Stimulated activated CD8-positive, alpha-beta memory T cell treated with anti-CD3 and anti-CD28 coated beads, Interleukin-4, amount 100 ng/mL, for 24 hours (primary cell): Measurements from ENCODE around the gene TPRN.

ENCODE experiments used
- DNase-seq: peaks from one replicate; pipeline ENCODE4 v3.0.0-alpha.2; 2020; ENCODE audit warnings: low read depth

Gene TPRN

DNA sequence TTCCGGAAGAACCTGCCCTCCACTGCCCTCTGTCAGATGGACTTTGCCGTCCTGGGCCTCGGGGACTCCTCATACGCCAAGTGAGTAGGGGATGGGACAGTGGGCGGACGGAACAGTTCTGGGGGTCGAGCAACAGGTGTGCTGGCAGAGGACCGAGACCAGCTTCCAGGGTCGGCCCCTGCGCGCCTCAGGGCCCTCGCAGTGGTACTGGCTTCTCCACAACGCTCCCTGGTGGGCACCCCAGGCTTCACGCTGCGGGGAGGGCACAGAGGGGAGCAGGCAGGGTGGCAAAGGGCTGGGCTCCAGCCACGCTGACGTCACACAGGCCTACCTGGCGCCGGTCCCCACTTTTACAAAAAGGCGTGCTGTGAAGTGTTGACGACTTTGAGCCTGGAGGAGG, 12.0 kb upstream of the TPRN start:
- no peak for DNase-seq

DNA sequence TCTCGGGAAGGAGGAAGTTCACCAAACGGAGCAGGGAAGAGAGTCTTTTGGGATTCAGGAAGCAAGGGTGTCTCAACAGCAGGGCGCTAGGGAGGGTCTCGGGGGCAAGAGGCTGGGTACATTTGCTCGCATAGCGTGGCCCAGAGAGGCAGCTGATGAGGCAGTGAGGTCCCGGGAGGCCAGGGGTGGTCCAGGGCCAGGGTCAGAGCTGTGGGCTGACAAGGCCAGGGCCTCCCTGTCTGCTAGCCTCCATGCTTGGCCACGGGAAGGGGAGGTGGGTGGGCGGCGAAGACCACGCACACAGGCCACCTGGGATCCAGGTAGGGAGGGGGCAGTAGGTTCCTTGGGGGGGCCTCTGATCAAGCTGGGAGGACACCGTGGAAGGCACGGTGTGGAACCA, 11.0 kb upstream of the TPRN start:
- DNase-seq: no peak

DNA sequence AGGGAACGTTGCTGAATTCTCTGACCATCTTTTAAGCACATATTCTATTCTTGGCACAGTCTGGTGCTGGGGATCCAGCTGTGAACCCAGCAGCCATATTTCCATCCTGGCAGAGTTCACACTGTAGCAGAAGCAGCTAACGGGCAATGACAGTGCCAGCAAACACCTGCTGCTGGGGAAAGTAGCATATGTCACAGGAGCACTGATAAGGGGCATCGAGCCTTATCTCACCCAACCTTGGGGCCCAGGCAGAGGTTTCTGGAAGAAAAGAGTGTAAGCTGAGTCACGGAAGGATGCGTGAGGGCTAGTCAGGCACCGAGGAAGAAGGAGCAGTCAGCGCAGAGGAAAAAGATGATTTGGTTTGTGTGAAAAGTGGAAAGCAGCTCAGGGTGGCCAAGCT, 6.1 kb upstream of the TPRN start:
- no peak for DNase-seq

DNA sequence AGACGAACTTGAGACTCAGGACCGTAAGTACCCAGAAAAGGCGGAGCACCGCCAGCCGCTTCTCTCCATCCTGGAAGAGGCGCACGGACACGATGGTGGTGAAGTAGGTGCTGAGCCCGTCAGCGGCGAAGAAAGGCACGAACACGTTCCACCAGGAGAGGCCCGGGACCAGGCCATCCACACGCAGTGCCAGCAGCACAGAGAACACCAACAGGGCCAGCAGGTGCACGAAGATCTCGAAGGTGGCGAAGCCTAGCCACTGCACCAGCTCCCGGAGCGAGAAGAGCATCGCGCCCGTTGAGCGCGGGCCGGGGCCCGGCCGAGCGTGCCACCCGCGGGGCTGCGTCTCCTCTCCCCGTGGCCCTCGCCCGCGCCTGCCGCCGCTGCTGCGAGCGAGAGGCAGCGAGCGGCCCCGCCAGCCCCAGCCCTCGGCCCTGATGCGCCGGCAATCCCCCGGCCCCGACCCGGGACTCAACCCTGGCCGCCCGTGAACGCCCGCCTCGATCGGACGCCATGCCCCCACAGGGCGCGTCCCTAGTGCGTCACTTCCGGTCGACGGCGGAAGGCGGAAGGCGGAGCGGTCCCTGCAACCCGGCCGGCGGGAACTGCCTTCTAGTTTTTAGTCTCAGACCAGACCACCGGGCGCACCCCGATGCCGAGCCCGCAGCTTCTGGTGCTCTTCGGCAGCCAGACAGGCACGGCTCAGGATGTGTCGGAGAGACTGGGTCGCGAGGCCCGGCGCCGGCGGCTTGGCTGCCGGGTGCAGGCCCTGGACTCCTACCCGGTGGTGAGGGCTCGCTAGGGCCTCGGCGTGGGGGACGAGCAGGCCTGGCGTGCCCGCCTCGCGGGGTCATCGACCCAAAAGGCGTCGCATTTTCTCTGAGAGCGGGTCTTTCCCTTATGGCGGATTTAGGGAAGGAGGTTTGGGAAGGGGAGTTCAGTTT, 4.9 kb upstream of the TPRN start, which contains the start of the genes NDOR1 and TMEM203:
TSS of gene NDOR1 (plus strand) at position 575 of the 944 bp plus-strand sequence. CDS start at position 653, 78 bp downstream.
TSS of gene TMEM203 (minus strand) at position 523 of the 944 bp plus-strand sequence. CDS start at position 289, 234 bp downstream.
- peak; percentile 92 for DNase-seq

DNA sequence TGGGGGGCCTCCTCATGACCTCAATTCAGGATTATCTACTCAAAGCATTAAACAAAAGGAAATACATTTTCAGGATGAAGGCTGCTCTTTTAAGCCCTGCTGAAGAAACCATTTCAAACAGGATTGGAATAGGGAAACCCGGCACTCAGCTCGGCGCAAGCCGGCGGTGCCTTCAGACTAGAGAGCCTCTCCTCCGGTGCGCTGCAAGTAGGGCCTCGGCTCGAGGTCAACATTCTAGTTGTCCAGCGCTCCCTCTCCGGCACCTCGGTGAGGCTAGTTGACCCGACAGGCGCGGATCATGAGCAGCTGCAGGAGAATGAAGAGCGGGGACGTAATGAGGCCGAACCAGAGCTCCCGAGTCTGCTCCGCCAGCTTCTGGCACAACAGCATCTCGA, 4.2 kb upstream of the TPRN start:
- no peak for DNase-seq

DNA sequence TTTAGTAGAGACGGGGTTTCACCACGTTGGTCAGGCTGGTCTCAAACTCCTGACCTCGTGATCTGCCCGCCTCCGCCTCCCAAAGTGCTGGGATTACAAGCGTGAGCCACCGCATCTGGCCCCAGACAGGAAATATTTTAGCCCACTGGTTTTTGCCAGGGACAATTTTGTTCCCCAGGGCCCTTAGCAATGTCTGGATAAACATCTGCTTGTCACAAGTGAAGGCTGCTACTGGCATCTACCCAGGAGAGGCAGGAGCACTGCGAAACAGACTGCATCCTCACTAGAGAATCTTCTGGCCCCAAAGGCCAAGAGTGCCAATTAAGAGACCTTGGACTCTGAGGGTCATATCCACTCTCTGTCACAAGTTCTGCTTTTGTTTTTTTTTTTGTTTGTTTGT, 2.4 kb upstream of the TPRN start:
- no peak for DNase-seq

DNA sequence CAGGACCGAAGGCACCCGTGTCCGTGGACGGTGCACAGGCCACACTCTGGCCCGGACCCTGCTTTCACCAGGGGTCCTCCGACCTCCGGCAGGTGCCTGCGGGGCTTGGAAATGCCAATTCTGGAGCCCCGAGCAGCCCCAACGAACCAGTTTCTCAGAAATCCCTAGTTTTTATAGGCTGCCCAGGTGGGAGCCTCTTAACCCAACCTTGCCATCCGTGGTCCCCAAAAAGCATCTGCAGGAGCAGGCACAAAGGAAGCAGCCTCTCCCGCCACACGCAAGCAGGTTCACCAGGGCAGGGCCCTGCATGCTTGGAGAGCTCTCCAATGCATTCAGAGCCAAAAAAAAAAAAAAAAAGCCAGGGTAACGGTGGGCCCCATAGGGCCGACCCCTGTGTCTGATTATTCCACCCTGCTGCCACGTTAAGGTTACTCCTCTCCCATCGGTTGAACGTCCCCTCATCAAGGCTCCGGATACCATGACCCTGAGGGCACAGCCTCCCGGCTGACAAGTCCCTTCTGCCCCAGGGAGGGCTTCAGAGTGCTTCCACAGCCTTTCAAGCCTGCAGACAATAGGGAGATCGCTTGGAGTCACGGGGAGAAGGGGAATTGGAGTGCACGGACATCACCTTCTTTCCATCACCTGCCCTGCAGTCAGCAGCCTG, 796 bp upstream of the TPRN start:
- no peak for DNase-seq

DNA sequence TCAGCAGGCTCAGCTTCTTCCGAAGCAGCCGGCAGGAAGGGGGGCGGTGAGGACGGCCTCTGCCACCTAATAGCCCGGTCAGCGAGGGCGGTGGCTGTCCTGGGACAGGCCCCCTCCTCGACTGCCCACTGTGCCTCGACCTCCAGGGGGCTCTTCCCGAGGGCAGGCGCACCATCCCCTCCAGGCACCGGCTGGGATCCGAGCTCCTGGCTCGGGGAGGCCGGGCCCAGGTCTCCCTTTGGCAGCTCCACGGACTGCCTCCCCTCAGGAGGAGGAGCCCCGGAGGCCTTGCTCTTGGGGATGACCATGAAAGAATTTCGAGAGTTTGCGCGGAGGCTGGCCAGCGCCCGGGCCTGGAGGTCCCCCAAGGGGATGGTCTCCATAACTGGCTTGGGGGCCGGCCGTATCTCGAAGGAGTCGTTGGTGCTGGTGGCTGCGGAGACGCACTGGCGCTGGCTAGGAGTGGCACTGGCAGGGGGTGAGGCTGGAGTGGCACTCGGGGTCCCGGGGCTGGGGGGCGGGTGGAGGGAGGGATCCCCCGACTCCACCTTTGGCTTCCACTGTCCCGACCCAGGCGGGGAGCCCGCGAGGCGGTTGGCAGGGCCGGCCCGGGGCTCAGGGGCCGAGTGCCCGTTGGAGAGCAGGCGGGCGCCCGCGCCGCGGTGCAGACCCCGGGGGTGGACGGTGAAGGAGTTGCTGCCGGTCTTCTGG, 975 bp downstream of the TPRN start:
- DNase-seq: no peak

DNA sequence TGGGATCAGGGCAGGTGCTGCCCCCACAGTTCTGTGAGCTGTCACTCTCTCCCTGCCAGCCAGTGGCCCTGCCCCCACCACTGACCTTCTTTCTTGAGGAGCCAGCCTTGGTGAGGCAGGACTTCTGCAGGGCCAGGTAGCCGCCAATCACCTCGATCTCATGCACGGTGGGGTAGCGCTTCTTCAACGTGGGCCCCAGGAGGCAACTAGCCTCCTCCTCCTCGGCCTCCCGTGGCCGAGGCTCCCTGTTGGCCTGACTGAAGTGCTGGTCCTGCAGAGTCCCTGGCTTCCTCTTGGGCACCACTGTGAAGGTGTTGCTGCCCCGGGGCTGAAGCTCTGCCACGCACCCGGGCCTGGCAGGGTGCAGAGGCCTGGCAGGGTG, 1.6 kb downstream of the TPRN start:
- no peak for DNase-seq

DNA sequence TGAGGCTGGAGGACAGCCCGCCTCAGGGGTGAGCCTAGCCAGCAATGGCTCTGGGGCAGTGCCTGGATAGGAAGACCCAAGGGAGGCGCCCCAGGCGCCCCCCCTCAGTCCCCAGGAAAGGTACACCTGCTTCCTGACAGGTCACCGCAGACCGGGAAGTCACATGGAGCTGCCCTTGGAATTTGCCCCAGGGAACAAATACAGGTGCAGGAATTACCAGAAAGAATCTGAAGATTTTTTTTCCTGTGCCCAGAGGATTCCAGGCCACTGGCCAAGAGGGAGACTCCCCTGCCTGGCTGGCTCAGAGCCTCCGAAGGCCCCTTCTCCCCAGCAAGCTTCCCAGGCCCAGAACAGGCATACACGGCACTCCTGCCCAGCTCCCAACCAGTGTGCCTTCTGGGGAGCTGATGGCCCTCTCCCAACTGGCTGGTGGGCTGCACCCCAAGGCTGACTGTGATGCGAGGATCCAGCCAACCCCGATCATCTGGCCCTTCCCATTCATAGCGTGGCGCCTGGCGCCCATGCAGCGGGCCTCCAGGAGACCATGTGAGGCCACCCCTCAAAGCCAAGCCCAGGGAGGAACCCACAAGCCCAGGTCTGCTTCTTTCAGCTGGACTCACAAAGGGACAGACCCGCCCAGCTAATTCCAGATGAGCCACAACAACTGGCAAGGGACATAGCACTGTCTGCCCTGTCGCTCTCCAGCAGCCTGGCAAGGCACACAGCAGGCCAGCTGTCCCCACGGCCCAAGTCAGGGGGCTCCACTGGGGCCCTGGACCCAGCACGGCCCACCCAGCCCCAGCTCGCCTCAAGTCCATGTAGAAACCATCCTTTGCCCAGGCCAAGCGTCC, 2.3 kb downstream of the TPRN start:
- DNase-seq: no peak

DNA sequence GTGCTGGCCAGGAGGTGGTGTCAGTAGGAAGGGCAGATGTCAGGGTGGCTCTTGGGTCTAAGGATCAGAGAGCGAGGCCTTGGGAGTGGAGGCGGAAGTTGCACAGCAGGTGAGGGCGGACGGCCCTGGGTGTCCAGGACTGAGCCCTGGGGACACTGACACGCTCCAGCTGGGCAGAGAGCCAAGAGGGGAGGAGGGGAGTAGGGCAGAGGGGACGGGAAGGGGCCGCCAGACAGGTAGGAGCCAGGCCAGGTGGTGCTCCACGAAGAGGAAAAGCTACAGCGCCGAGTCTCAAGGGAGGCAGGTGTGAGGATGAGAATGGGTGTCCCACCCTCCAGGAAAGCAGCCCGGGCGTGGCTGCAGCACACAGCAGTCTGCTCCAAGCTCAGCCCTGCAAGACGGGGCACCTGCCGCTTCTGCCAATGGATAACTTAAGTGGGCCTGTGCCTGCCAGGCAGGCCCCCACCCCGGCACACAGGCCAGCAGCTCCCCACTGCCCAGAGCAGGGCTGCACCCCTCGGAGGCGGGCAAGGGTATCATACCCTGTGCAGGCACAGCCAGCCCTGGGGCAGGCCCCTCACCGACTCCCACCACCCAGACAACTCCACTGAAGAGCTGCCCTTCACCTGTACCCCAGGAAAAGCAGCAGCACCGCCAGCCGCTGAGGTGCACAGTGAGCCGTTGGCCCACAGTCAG, 4.9 kb downstream of the TPRN start:
- no peak for DNase-seq

DNA sequence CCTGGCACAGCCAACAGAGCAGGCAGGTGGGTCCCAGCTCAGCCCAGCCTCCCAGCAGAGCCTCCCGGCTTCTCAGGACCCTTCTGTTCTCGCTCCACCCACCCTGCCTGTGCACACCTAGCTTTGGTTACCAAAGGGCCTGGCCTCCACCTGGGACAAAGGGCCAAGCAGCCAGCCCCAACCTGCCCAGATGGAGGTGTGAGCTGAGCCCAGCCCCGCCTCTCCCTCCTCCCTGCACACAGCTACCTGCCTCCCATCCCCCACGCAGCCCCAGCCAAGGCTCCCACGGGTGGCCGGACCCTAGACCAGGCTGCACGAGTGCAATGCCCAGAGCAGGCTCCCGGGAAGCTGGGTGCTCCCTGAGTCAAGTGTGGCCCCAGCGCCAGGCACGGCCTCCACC, 5.6 kb downstream of the TPRN start:
- no peak for DNase-seq

DNA sequence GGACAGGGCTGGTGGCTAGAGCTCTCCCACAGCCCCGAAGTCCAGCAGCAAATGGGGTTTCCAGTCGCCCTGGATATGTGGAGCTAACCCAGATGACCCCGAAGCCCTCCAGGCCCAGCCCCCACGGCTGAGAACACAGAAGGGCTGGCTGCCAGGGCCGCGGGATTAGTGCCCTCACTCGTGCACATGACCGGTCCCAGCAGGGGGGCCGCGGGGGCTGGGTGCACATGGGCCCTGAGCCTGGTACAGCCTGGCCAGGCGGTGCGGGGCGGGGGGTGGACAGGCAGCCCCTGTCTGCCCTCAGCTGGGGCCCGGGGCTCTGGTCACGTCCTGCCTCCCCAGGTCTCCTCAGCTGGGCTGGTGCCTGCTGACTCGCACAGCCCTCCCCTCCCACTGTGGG, 6.2 kb downstream of the TPRN start:
- DNase-seq: no peak

DNA sequence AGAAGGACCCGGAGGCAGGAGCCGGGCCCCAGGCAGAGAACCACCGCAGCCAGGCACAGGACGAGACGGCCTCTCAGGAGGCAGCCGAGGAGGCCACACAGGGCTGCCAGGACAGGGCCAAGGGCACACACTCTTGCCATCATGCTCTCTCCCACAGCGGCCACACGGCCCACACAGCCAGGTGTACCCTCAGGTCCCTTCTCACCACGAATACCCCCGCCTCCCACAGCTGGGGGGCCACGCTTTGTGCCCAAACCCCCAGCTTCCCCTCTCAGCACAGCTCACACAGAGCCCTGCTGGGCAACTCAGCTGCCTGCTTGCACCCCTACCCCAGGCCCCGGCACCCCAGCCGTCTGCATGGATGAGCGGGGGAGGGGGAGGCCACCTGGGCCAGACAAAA, 6.8 kb downstream of the TPRN start:
- no peak for DNase-seq

DNA sequence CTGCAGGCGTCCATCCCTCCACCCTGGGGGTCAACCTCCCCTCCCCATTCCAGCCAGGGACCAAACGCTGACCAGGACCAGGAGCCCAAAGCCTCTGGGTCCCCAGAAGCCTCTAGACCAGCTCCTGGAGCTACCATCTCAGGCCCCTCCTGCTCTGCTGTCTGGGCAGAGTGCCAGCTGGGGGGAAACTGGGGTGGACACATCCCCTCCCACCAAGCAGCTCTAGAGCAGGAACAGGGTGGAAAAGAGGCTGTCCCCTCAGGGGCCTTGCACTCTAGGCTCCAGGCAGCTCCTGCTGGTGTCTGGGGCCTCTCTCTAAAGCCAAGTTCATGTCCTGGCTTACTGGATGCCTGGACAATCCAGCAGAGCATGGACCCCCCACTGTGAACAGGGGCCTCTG, 7.7 kb downstream of the TPRN start:
- no peak for DNase-seq

DNA sequence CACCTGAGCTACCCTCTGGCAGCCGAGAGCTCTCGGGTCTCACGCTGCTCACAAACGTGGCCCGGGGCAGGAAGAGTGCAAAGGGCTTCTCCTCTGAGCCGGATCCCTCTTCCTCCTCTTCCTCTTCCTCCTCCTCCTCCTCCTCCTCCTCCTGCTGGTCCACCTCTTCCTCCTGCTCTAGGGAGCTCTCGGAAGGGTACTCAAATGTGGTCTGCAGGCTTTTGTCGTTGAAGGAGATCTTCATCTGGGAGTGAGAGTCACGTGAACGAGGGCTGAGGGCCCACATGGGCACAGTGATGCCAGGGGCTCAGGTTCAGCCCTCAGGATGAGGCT, 8.1 kb downstream of the TPRN start:
- no peak for DNase-seq

DNA sequence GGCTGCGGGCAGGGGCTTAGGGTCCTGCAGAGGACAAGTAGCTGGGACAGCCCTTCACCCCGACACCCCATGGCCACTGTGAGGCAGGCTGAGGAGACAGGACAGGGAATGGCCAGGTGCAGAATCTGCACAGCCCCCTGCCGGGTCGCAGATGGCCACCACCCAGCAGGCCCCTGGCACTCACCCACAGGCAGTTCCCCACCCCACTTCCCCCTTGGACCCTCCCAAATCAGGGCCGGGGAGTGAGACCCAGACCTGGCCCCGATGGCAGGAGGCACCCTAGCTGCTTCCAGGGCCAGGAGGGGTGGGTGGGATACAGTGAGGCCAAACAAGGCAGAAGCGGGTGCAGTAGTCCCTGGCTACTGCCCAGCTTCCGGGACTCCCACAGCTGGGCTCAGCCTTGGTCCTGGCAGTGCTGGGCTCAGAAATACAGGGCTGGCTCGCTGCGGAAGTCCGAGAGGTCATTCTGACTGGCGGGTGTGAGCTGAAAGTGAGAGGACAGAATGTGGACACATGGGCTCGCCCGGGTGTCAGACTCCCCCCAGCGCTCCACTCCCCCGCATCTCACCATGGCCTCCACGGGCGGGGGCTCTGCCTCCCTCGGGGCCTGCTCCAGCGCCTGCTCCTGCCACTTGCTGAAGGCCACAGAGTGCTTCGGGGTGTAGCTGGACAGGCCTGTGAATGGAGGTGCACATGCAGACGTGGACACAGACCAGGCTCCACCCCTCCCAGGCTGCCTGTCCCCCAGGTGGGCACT, 8.7 kb downstream of the TPRN start:
- DNase-seq: no peak

DNA sequence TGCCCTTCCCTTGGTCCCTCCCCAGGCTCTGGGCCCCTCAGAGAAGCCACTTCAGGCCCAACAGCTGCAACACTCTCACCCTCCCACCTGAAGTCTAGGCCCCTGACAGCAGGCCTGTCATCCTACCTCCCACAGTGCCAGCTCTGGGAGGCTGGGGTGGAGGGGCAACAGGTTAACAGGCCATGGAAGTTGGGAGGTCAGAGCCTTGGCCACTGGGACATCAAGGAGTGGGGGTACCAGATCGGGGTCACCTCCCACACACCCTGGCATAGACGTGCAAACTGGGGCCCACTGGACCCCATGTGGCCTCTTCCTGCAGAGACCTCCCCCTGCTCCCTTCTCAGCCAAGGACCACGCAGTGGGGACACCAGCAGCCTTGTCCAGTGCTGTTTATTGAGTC, 9.3 kb downstream of the TPRN start:
- DNase-seq: no peak

DNA sequence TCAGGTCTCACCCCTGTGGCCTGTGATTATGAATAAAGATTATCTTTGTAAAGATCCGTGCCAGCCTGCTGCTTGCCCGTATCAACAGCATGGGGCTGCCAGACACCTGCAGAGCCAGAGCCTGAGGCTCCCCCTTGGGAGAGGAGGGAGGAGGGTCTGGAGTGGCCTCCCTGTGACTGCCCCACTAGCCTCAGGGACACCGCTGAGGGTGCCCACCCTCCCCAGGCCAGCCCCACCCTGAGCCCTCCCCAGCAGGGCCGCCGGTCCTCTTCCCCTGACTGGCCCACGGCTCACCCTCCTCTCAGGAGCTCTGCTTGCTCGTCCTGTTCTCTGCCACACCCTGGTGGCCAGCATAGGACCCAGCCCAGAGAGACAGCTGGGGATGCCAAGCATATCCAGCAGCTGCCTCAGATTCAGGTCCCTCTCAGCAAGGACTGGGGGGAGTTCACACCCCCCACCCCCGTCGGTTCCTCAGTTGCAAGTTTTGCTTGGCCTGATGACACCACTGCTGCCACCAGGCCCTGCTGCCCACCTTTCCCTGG, 10.2 kb downstream of the TPRN start:
- no peak for DNase-seq
